Tibial artery (tissue), 4 donors: ENCODE measurements around the gene LCN15.

Experiments used
- DNase-seq, 2 donors: peaks; one replicate each; pipeline ENCODE4 v3.0.0-alpha.2; 2019
- H3K27ac ChIP-seq, 2 donors: fragments of 200-600 bp; sonication (generic) in 1 of 2; 1 replicate in 1 of 2; 2 replicates in 1 of 2; pipeline ENCODE4 v1.5.1; 2018 to 2019; ENCODE audit warnings: mild to moderate bottlenecking in 1 of 2
- H3K27me3 ChIP-seq, 2 donors: fragments of 200-600 bp; sonication (generic) in 1 of 2; one replicate each; pipeline versions ENCODE4 v1.5.1 to v1.6.0; 2016 to 2019
- H3K36me3 ChIP-seq, 3 donors: fragments of 200-600 bp; sonication (generic) in 2 of 3; one replicate each; pipeline ENCODE4 v1.5.1; 2016 to 2019; ENCODE audit warnings: mild to moderate bottlenecking in 2 of 3
- H3K4me1 ChIP-seq, 4 donors: fragments of 200-600 bp; sonication (generic) in 2 of 4; 1 replicate in 3 of 4; 2 replicates in 1 of 4; pipeline ENCODE4 v1.5.1; 2016 to 2019
- H3K4me3 ChIP-seq, 2 donors: fragments of 200-600 bp; sonication (generic) in 1 of 2; 1 replicate in 1 of 2; 2 replicates in 1 of 2; pipeline ENCODE4 v1.5.1; 2018 to 2019; ENCODE audit warnings: mild to moderate bottlenecking in 2 of 2
- H3K9me3 ChIP-seq, 3 donors: fragments of 200-600 bp; sonication (generic) in 1 of 3; one replicate each; pipeline ENCODE4 v1.5.1; 2016 to 2019
- intact Hi-C: fragments of 100-400 bp; cut with DNase I; formaldehyde crosslinking; loops from one replicate; pipeline ENCODE4 v1.15.0; 2023; ENCODE audit warnings: low total_unique reads
- TF ChIP-seq, protein P1 (sequence below), 2 experiments: fragments of 200-600 bp in 1 of 2; fragments of 450-650 bp in 1 of 2; IDR thresholded peaks; one replicate each; pipeline ENCODE4 v1.5.1; 2017 to 2019; ENCODE audit warnings: antibody characterized with exemption in 2 of 2, mild to moderate bottlenecking in 1 of 2, moderate library complexity in 1 of 2

LCN15 gene

GRCh38 chr9:136723989-136724388 lies 40.3 kb downstream of the LCN15 start:
- H3K27ac ChIP-seq = no peak overlapping the region
- TF ChIP-seq, protein P1, sequence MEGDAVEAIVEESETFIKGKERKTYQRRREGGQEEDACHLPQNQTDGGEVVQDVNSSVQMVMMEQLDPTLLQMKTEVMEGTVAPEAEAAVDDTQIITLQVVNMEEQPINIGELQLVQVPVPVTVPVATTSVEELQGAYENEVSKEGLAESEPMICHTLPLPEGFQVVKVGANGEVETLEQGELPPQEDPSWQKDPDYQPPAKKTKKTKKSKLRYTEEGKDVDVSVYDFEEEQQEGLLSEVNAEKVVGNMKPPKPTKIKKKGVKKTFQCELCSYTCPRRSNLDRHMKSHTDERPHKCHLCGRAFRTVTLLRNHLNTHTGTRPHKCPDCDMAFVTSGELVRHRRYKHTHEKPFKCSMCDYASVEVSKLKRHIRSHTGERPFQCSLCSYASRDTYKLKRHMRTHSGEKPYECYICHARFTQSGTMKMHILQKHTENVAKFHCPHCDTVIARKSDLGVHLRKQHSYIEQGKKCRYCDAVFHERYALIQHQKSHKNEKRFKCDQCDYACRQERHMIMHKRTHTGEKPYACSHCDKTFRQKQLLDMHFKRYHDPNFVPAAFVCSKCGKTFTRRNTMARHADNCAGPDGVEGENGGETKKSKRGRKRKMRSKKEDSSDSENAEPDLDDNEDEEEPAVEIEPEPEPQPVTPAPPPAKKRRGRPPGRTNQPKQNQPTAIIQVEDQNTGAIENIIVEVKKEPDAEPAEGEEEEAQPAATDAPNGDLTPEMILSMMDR (IDR thresholded peaks at IDR 0.05) = no peak
- intact Hi-C loops = no loop called here
- H3K27me3 ChIP-seq = peaks cover 0 to 6% of the 10 kb centered on the region in 2 donors
- no peak for DNase-seq
- H3K4me1 ChIP-seq = peaks cover 0 to 48% (median 37%) of the 10 kb centered on the region in 4 donors
- no peak overlapping the region for H3K4me3 ChIP-seq
- no peaks in the 10 kb centered on the region for H3K9me3 ChIP-seq
- H3K36me3 ChIP-seq = peaks cover 35 to 62% (median 53%) of the 10 kb centered on the region in 3 donors

- Histone ChIP-seq H3K4me1 (peaks cover 0 to 43% (median 32%) of the 10 kb centered on the region in 4 donors), H3K36me3 (peaks cover 35 to 62% (median 53%) of the 10 kb centered on the region in 3 donors), H3K27me3 (peaks cover 0 to 12% of the 10 kb centered on the region in 2 donors), H3K4me3 (no peak overlapping the region), H3K9me3 (no peaks in the 10 kb centered on the region), H3K27ac (no peak overlapping the region)
- DNase-seq = peak in 1 of 2 donors; percentile 53
- intact Hi-C loops = no loop called here
- TF ChIP-seq, protein P1 (IDR thresholded peaks at IDR 0.05) = no peak
Observed at GRCh38 chr9:136723362-136723976, 40.8 kb downstream of the LCN15 start.

DNA sequence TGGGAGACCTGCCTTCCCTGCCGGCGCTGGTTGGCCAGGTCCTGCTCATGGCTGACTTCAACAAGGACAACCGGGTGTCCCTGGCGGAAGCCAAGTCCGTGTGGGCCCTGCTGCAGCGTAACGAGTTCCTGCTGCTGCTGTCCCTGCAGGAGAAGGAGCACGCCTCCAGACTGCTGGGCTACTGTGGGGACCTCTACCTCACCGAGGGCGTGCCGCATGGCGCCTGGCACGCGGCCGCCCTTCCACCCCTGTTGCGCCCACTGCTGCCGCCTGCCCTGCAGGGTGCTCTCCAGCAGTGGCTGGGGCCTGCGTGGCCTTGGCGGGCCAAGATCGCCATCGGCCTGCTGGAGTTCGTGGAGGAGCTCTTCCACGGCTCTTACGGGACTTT lies 41.4 kb downstream of the LCN15 start:
- Histone ChIP-seq H3K4me3 (no peak overlapping the region), H3K4me1 (peaks cover 0 to 38% (median 30%) of the 10 kb centered on the region in 4 donors)

DNA sequence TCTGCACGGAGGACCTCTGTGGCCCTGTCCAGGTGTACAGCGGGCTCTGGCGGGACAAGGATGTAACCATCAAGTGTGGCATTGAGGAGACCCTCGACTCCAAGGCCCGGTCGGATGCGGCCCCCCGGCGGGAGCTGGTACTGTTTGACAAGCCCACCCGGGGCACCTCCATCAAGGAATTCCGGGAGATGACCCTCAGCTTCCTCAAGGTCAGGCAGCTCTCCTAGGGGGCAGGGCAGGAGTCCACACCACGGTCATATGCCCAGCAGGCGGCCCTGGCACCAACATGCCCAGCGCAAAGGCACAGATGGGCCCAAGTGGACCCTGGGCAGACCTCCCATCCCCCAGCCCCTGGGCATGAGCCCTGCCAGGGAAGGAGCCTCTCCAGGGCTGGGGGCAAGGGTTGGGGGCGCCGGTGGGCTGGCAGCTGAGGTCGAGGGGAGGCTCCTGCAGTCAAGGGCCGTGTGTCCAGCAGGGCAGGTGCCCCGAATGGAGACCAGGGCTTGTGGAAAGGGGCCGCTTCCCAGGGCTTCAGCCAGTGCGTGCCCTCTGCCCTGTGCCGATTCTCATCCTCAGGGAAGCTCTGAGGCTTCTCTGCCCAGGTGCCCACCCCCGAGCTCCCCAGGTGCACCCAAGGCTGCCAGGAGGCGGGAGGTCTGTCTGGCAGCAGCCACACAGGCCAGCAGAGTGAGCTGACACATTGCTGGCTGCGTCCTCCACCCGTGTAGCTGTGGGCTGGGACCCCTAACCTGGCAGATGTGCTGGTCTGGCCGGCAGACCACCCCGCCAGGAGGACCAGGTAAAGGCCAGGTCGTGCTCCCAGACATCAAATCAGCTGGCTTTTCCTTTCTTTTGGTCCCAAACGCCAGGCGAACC lies 42.0 kb downstream of the LCN15 start:
- H3K27ac ChIP-seq = no peak overlapping the region
- no peak for DNase-seq
- peaks cover 0 to 19% of the 10 kb centered on the region in 2 donors for H3K27me3 ChIP-seq
- H3K9me3 ChIP-seq = no peaks in the 10 kb centered on the region
- TF ChIP-seq, protein P1 (IDR thresholded peaks at IDR 0.05) = no peak
- intact Hi-C loops = no loop called here
- peaks cover 0 to 36% (median 27%) of the 10 kb centered on the region in 4 donors for H3K4me1 ChIP-seq
- H3K36me3 ChIP-seq = peaks cover 35 to 62% (median 53%) of the 10 kb centered on the region in 3 donors
- no peak overlapping the region for H3K4me3 ChIP-seq

More for the DNA sequence above, 41.4 kb downstream of the LCN15 start:
- TF ChIP-seq, protein P1 (IDR thresholded peaks at IDR 0.05) = no peak
- intact Hi-C loops = no loop called here
- peaks cover 35 to 62% (median 53%) of the 10 kb centered on the region in 3 donors for H3K36me3 ChIP-seq
- H3K27ac ChIP-seq = no peak overlapping the region
- DNase-seq = no peak
- H3K9me3 ChIP-seq = no peaks in the 10 kb centered on the region
- peaks cover 0 to 13% of the 10 kb centered on the region in 2 donors for H3K27me3 ChIP-seq

GRCh38 chr9:136721339-136722092 lies 42.8 kb downstream of the LCN15 start:
- H3K27ac ChIP-seq = no peak overlapping the region
- H3K4me3 ChIP-seq = no peak overlapping the region
- H3K9me3 ChIP-seq = no peaks in the 10 kb centered on the region
- DNase-seq = no peak
- TF ChIP-seq, protein P1 (IDR thresholded peaks at IDR 0.05) = no peak
- peaks cover 0 to 28% (median 19%) of the 10 kb centered on the region in 4 donors for H3K4me1 ChIP-seq
- peaks cover 35 to 60% (median 50%) of the 10 kb centered on the region in 3 donors for H3K36me3 ChIP-seq
- peaks cover 0 to 24% of the 10 kb centered on the region in 2 donors for H3K27me3 ChIP-seq
- intact Hi-C loops = no loop called here
